Measurements from ENCODE around the gene ALG14.

GRCh38 chr1:95028954-95029353, 43.8 kb downstream of the ALG14 start:
- TF ChIP-seq CTCF (IDR thresholded peaks at IDR 0.05; ENCODE audit: low read length) (no peak), EZH2 (IDR thresholded peaks at IDR 0.05; ENCODE audit: borderline replicate concordance, low read length) (no peak)

Measured in OCI-LY1 (cell line).